Glutamatergic neuron (in vitro differentiated cells): ENCODE measurements around the gene CNTNAP2. TPM values are rescaled to one million over a fixed set of nuclear protein-coding genes. Genes with fewer than 3 reads are reported as not detected.

Experiments
- DNase-seq: peaks from one replicate; pipeline ENCODE4 v3.0.0; 2022
- H3K27ac Mint-ChIP-seq: one replicate; pipeline ENCODE4 v1.8.0; 2020; ENCODE audit warnings: mild to moderate bottlenecking, mixed read lengths, inconsistent platforms; ENCODE audit not compliant: unreplicated experiment
- H3K27me3 Mint-ChIP-seq: one replicate; pipeline ENCODE4 v1.8.0; 2020; ENCODE audit warnings: mild to moderate bottlenecking, moderate library complexity, mixed read lengths, inconsistent platforms; ENCODE audit not compliant: unreplicated experiment
- H3K36me3 Mint-ChIP-seq: one replicate; pipeline ENCODE4 v1.8.0; 2020; ENCODE audit warnings: mild to moderate bottlenecking, mixed read lengths, inconsistent platforms; ENCODE audit not compliant: unreplicated experiment
- H3K4me1 Mint-ChIP-seq: one replicate; pipeline ENCODE4 v1.8.0; 2020; ENCODE audit warnings: mild to moderate bottlenecking, low read depth, mixed read lengths, inconsistent platforms; ENCODE audit not compliant: unreplicated experiment
- H3K4me3 Mint-ChIP-seq: one replicate; pipeline ENCODE4 v1.8.0; 2020; ENCODE audit warnings: mild to moderate bottlenecking, mixed read lengths, inconsistent platforms; ENCODE audit not compliant: unreplicated experiment
- H3K9me3 Mint-ChIP-seq: one replicate; pipeline ENCODE4 v1.8.0; 2020; ENCODE audit warnings: mild to moderate bottlenecking, moderate library complexity, mixed read lengths, inconsistent platforms; ENCODE audit not compliant: unreplicated experiment
- CTCF ChIP-seq: fragments of 200-600 bp; sonication (generic); IDR thresholded peaks from one replicate; pipeline ENCODE4 v1.5.0; 2021; ENCODE audit not compliant: partially characterized antibody, unreplicated experiment
- total RNA-seq: library from RNA; stranded (reverse); fragmentation: NEBNext Ultra II Directional; extraction: Animal tissue kit (Norgen Biotek cat#: 25700); gene quantifications from one replicate; pipeline ENCODE4 v1.2.1, GENCODE V29; 2021; ENCODE audit not compliant: unreplicated experiment

CNTNAP2 gene
- total RNA-seq, 1 donor from 2014 or later = 25.8 TPM

- no peak for DNase-seq
- H3K4me1 Mint-ChIP-seq = no peaks in the 10 kb centered on the region
- no peak overlapping the region for H3K4me3 Mint-ChIP-seq
- TF ChIP-seq CTCF = no peak
- peaks cover 10% of the 10 kb centered on the region for H3K36me3 Mint-ChIP-seq
- H3K9me3 Mint-ChIP-seq = no peaks in the 10 kb centered on the region
- H3K27me3 Mint-ChIP-seq = peaks cover 2% of the 10 kb centered on the region
- H3K27ac Mint-ChIP-seq = no peak overlapping the region
Observed at GRCh38 chr7:146754385-146754784, 637.8 kb downstream of the CNTNAP2 start.

- no peak overlapping the region for H3K27ac Mint-ChIP-seq
- H3K4me1 Mint-ChIP-seq = no peaks in the 10 kb centered on the region
- H3K36me3 Mint-ChIP-seq = peaks cover 10% of the 10 kb centered on the region
- no peak overlapping the region for H3K4me3 Mint-ChIP-seq
- H3K27me3 Mint-ChIP-seq = peaks cover 2% of the 10 kb centered on the region
- TF ChIP-seq CTCF = no peak
- no peak for DNase-seq
- no peaks in the 10 kb centered on the region for H3K9me3 Mint-ChIP-seq
Observed at GRCh38 chr7:146755585-146755984, 639.0 kb downstream of the CNTNAP2 start.

- no peak overlapping the region for H3K4me3 Mint-ChIP-seq
- H3K9me3 Mint-ChIP-seq = no peaks in the 10 kb centered on the region
- no peaks in the 10 kb centered on the region for H3K4me1 Mint-ChIP-seq
- H3K27me3 Mint-ChIP-seq = no peaks in the 10 kb centered on the region
- no peak overlapping the region for H3K27ac Mint-ChIP-seq
- no peaks in the 10 kb centered on the region for H3K36me3 Mint-ChIP-seq
- no peak for DNase-seq
- no peak for TF ChIP-seq CTCF
Observed at GRCh38 chr7:146764458-146764857, 647.9 kb downstream of the CNTNAP2 start.

- Mint-ChIP-seq H3K36me3 (no peaks in the 10 kb centered on the region), H3K4me3 (no peak overlapping the region), H3K27me3 (no peaks in the 10 kb centered on the region), H3K9me3 (no peaks in the 10 kb centered on the region), H3K4me1 (no peaks in the 10 kb centered on the region), H3K27ac (no peak overlapping the region)
- DNase-seq = no peak
- no peak for TF ChIP-seq CTCF
Observed at GRCh38 chr7:146768957-146769356, 652.4 kb downstream of the CNTNAP2 start.

GRCh38 chr7:146772601-146773000 is 656.0 kb downstream of the CNTNAP2 start:
- Mint-ChIP-seq H3K4me3 (no peak overlapping the region), H3K4me1 (no peaks in the 10 kb centered on the region), H3K27ac (no peak overlapping the region), H3K36me3 (no peaks in the 10 kb centered on the region), H3K27me3 (no peaks in the 10 kb centered on the region), H3K9me3 (no peaks in the 10 kb centered on the region)
- peak; percentile 71 for DNase-seq
- TF ChIP-seq CTCF = peak; percentile 50
